NCI-H128 (cell line): Measurements from ENCODE around the gene MAPK9.

ENCODE experiments used
- DNase-seq: peaks from one replicate; lab custom pipeline; 2025; ENCODE audit not compliant: unreplicated experiment; lab: John Stamatoyannopoulos, UW

Gene MAPK9

DNA sequence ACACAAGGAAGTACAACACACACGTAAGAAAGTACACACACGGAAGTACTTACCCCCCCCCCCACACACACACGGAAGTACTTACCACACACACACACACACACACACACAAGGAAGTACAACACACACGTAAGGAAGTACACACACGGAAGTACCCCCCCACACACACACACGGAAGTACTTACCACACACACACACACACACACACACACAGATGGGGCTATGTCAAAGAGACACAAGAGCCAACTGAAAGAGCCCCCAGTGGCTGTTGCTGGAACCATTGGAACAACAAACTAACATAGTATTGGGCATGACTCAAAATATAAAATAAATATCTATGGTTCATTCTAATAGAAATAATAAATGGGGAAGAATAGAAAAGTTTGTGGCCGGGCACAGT is 4.9 kb upstream of the MAPK9 start:
- no peak for DNase-seq

- no peak for DNase-seq
Measured at GRCh38 chr5:180294913-180295555, 3.2 kb upstream of the MAPK9 start.

DNA sequence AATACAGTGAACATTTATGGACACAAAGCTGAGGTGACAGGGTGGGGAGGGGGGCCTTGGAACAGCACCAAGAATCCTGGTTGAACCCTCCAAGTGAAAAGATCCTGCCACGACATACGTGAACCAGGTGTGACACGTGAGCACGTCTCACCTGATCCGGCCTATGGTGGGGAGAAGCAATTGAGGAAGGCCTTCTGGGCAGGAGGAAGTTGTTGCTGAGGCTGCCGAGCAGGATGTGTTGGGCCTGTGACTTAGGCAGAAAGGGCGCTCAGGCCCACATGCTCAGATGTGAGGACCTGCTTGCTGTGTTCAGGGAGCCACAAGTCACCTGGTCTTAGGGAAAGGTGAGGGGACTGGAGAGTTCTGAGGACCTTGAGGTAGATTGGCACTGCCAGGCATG is 2.5 kb upstream of the MAPK9 start:
- DNase-seq = no peak

GRCh38 chr5:180291234-180291940 is 496 bp downstream of the MAPK9 start:
- no peak for DNase-seq

DNA sequence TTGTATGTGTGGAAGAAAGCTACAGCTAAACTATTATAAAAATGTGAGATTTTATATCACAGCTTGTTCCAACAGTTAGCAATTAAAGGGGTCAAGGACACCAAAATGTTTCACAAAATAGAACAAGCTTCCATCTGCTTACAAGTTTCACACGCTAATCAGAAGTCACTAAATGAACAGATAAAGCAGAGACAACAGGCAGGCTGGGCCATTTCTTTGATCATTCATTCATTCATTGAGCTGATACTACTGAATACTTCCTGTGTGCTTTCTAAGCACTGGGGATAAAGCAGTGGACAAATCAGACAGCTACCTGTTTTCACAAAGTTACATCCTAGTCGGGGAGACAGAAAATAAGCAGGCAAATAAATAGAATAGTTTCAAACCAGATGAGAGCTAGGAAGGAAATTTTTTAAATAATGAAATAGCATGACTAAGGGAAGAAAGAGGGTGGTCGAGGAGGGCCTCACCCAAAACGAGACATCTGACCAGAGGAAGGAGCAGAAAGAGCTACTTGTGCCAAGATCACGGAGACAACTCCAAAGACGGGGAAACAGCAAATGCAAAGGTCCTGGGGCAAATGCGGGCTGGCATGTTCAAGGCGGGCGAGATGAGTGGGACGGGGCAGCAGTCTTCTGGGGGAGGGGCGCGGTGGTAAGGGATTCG is 1.2 kb downstream of the MAPK9 start:
- DNase-seq = no peak

- no peak for DNase-seq
Measured at GRCh38 chr5:180289966-180290365, 1.9 kb downstream of the MAPK9 start.

- no peak for DNase-seq
Measured at GRCh38 chr5:180289433-180289832, 2.5 kb downstream of the MAPK9 start.

GRCh38 chr5:180287868-180288267 is 4.0 kb downstream of the MAPK9 start:
- no peak for DNase-seq

- no peak for DNase-seq
Measured at GRCh38 chr5:180287404-180287803, 4.5 kb downstream of the MAPK9 start.

GRCh38 chr5:180284149-180284548 is 7.7 kb downstream of the MAPK9 start:
- DNase-seq = no peak

- DNase-seq = no peak
Measured at GRCh38 chr5:180283026-180283615, 8.8 kb downstream of the MAPK9 start.

DNA sequence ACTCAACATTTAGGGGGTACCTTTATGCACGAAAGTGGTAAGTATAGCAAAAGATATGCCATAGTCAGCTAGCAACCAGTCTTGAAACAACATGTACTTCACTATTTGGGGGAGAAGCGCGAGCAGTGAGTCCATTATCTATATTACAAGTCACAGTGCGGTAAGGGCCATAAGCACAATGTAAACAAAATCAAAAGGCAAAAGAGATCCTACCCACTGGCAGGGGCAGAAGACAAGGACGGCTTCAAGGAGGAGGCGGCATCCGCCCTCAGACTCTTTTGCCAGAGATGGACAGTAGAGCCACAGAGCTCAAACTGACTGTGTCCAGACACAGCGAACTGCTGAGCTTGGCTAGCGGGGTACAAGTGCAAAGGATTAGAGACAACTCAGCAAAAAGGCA is 9.6 kb downstream of the MAPK9 start:
- DNase-seq = no peak

- no peak for DNase-seq
Measured at GRCh38 chr5:180281706-180282105, 10.2 kb downstream of the MAPK9 start.

- DNase-seq = no peak
Measured at GRCh38 chr5:180274695-180275094, 17.2 kb downstream of the MAPK9 start.

GRCh38 chr5:180271221-180271620 is 20.7 kb downstream of the MAPK9 start:
- no peak for DNase-seq

DNA sequence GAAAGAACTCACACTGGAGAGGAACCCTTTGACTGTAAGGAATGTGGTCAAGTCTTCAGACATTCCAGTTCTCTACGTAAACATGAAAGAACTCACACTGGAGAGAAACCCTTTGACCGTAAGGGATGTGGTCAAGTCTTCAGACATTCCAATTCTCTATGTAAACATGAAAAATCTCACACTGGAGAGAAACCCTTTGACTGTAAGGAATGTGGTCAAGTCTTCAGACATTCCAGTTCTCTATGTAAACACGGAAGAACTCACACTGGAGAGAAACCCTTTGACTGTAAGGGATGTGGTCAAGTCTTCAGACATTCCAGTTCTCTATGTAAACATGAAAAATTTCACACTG is 32.6 kb downstream of the MAPK9 start:
- no peak for DNase-seq

- no peak for DNase-seq
Measured at GRCh38 chr5:180253036-180253824, 38.7 kb downstream of the MAPK9 start.

- DNase-seq = no peak
Measured at GRCh38 chr5:180251887-180252286, 40.0 kb downstream of the MAPK9 start.

DNA sequence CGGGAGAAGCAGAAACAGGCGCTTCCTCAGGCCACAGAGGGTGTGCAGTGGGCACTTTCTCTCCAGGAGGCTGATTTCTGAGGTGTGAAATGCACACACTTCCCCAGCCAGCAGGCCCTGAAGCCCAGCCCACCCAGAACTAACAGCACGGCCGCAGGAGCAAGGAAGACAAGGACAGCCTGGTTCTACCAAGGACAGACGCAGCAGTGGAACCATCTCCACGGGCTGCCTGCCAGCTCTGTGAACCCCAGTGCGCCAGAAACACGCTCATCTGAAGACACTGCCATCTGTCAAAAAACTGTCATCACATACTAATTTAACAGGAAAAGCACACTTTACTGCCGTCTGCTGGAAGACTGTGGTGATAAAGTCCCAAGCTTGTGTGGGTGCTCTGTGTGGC is 40.7 kb downstream of the MAPK9 start:
- DNase-seq = no peak

GRCh38 chr5:180250329-180250728 is 41.6 kb downstream of the MAPK9 start:
- DNase-seq = no peak

GRCh38 chr5:180241600-180241999 is 50.3 kb downstream of the MAPK9 start:
- no peak for DNase-seq
